Astrocyte (in vitro differentiated cells and primary cell): ENCODE data around the gene TMEM176B. TPM values are rescaled to one million over a fixed set of nuclear protein-coding genes. Genes with fewer than 3 reads are reported as not detected.

ENCODE experiments used
- DNase-seq: peaks from one replicate; pipeline ENCODE4 v3.0.0-alpha.2; 2010; ENCODE audit warnings: low read depth
- FAIRE-seq: peaks from 2 replicates; lab custom pipeline; 2011; peaks lifted over from hg19 to GRCh38; lab: Jason Lieb, UNC
- H2AFZ ChIP-seq: 2 replicates; pipeline ENCODE4 v1.6.0; 2012; ENCODE audit warnings: low read depth, low read length, inconsistent platforms
- H3K27ac ChIP-seq: 2 replicates; pipeline ENCODE4 v1.5.1; 2011; ENCODE audit warnings: low read depth, low read length, inconsistent platforms
- H3K27me3 ChIP-seq: 2 replicates; pipeline ENCODE4 v1.6.0; 2011; ENCODE audit warnings: low read length, inconsistent platforms; ENCODE audit not compliant: insufficient read depth
- H3K36me3 ChIP-seq: 2 replicates; pipeline ENCODE4 v1.5.1; 2011; ENCODE audit warnings: low read length, inconsistent platforms; ENCODE audit not compliant: insufficient read depth
- H3K4me1 ChIP-seq: 2 replicates; pipeline ENCODE4 v1.5.1; 2011; ENCODE audit warnings: low read length, inconsistent platforms; ENCODE audit not compliant: insufficient read depth
- H3K4me2 ChIP-seq: 2 replicates; pipeline ENCODE4 v1.6.0; 2012; ENCODE audit warnings: low read length, inconsistent platforms
- H3K4me3 ChIP-seq: 2 replicates; pipeline ENCODE4 v1.5.1; 2011; ENCODE audit warnings: low read depth, mild to moderate bottlenecking, low read length, inconsistent platforms; ENCODE audit not compliant: insufficient read depth
- H3K79me2 ChIP-seq: 2 replicates; pipeline ENCODE4 v1.6.0; 2012; ENCODE audit warnings: mild to moderate bottlenecking, low read length, inconsistent platforms; ENCODE audit not compliant: insufficient read depth
- H3K9ac ChIP-seq: 2 replicates; pipeline ENCODE4 v1.6.0; 2012; ENCODE audit warnings: mild to moderate bottlenecking, low read length, inconsistent platforms
- H3K9me3 ChIP-seq: 2 replicates; pipeline ENCODE4 v1.5.1; 2012; ENCODE audit warnings: low read depth, mild to moderate bottlenecking, low read length, inconsistent platforms; ENCODE audit not compliant: insufficient read depth
- H4K20me1 ChIP-seq: 2 replicates; pipeline ENCODE4 v1.6.0; 2012; ENCODE audit warnings: low read length, inconsistent platforms; ENCODE audit not compliant: insufficient read depth
- H3K27ac Mint-ChIP-seq: one replicate; pipeline ENCODE4 v1.8.0; 2021; ENCODE audit warnings: mild to moderate bottlenecking, mixed read lengths; ENCODE audit not compliant: unreplicated experiment
- H3K27me3 Mint-ChIP-seq: one replicate; pipeline ENCODE4 v1.8.0; 2021; ENCODE audit warnings: low read depth, mixed read lengths; ENCODE audit not compliant: unreplicated experiment
- H3K36me3 Mint-ChIP-seq: one replicate; pipeline ENCODE4 v1.8.0; 2021; ENCODE audit warnings: low read depth, mixed read lengths; ENCODE audit not compliant: unreplicated experiment
- H3K4me1 Mint-ChIP-seq: one replicate; pipeline ENCODE4 v1.8.0; 2021; ENCODE audit warnings: low read depth, mixed read lengths; ENCODE audit not compliant: unreplicated experiment
- H3K4me3 Mint-ChIP-seq: one replicate; pipeline ENCODE4 v1.8.0; 2021; ENCODE audit warnings: mild to moderate bottlenecking, moderate library complexity, mixed read lengths; ENCODE audit not compliant: unreplicated experiment
- H3K9me3 Mint-ChIP-seq: one replicate; pipeline ENCODE4 v1.8.0; 2021; ENCODE audit warnings: mild to moderate bottlenecking, mixed read lengths; ENCODE audit not compliant: unreplicated experiment
- CTCF ChIP-seq: IDR thresholded peaks from 2 replicates; pipeline ENCODE4 v1.5.1; 2011; ENCODE audit warnings: low read depth, mild to moderate bottlenecking, inconsistent platforms, low read length, moderate library complexity; ENCODE audit not compliant: insufficient read depth
- EZH2 ChIP-seq: IDR thresholded peaks from 2 replicates; pipeline ENCODE4 v1.6.1; 2012; ENCODE audit warnings: mild to moderate bottlenecking, low read length, inconsistent platforms; ENCODE audit not compliant: insufficient read depth
- total RNA-seq: library from RNA; stranded (reverse); gene quantifications from 2 replicates; pipeline ENCODE4 v1.2.1, GENCODE V29; 2021

The TMEM176B gene
- total RNA-seq, 1 donor from 2014 or later = 0.32 TPM

DNA sequence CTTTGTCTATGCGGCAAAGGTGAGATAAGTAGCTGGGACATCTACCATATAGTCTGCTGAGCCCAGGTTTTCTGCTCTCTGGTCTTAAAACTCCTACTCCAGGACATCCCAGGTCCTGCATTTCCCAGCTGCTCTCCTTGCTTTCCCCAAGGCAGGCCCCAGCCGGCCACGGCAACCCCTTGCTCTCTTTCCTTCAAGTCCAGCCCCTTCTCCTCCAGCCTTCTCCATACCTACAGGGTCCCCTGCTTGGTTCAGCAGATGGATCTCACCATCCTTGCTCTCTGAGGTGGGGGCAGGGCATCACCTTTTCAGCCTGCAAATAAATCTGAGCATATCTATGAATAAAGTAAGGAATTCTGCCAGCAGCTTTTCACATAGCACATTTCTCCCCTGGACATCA is 54.3 kb downstream of the TMEM176B start:
- Histone ChIP-seq H3K27me3 (no peaks in the 10 kb centered on the region), H3K9ac (no peak overlapping the region), H3K4me1 (no peaks in the 10 kb centered on the region), H3K4me3 (no peak overlapping the region), H2AFZ (no peak overlapping the region), H4K20me1 (no peaks in the 10 kb centered on the region), H3K9me3 (no peaks in the 10 kb centered on the region), H3K79me2 (no peaks in the 10 kb centered on the region), H3K4me2 (no peak overlapping the region), H3K27ac (no peak overlapping the region), H3K36me3 (no peaks in the 10 kb centered on the region)
- FAIRE-seq = no peak
- H3K4me1 Mint-ChIP-seq = no peaks in the 10 kb centered on the region
- H3K36me3 Mint-ChIP-seq = peaks cover 1% of the 10 kb centered on the region
- H3K27me3 Mint-ChIP-seq = peaks cover 72% of the 10 kb centered on the region
- DNase-seq = no peak
- peaks cover 6% of the 10 kb centered on the region for H3K9me3 Mint-ChIP-seq
- H3K4me3 Mint-ChIP-seq = no peak overlapping the region
- H3K27ac Mint-ChIP-seq = no peak overlapping the region
- TF ChIP-seq CTCF (no peak), EZH2 (no peak)

DNA sequence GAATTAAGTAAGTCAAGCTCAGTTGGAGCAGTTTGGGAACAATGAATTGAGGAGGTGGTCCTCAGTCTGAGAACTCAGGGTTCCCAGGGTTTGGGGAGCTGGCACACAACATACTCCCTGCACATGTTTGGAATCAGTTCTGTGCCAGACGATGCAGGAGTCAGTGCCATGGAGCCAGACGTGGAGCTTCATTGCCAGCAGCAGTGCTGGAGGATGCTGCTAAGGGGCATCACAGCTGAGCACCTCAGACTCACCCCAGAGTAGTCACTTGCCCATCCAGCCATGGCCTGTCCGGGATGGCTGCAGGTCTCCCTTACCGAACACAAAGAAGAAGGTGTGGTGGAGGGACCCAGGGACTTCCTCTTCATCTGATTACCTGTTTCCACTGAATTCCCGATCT is 55.1 kb downstream of the TMEM176B start:
- H3K36me3 ChIP-seq = no peaks in the 10 kb centered on the region
- TF ChIP-seq EZH2 (no peak), CTCF (no peak)
- H3K4me1 Mint-ChIP-seq = no peaks in the 10 kb centered on the region
- H3K4me3 Mint-ChIP-seq = no peak overlapping the region
- H3K4me1 ChIP-seq = no peaks in the 10 kb centered on the region
- no peak overlapping the region for H3K9ac ChIP-seq
- H4K20me1 ChIP-seq = no peaks in the 10 kb centered on the region
- H3K27ac Mint-ChIP-seq = no peak overlapping the region
- no peak overlapping the region for H3K4me2 ChIP-seq
- no peak for DNase-seq
- no peak overlapping the region for H2AFZ ChIP-seq
- no peak for FAIRE-seq
- H3K9me3 Mint-ChIP-seq = peaks cover 6% of the 10 kb centered on the region
- no peak overlapping the region for H3K27ac ChIP-seq
- peaks cover 1% of the 10 kb centered on the region for H3K36me3 Mint-ChIP-seq
- H3K79me2 ChIP-seq = no peaks in the 10 kb centered on the region
- H3K27me3 Mint-ChIP-seq = peaks cover 80% of the 10 kb centered on the region
- H3K27me3 ChIP-seq = no peaks in the 10 kb centered on the region
- H3K9me3 ChIP-seq = no peaks in the 10 kb centered on the region
- no peak overlapping the region for H3K4me3 ChIP-seq

- H3K4me3 Mint-ChIP-seq = no peak overlapping the region
- H3K27me3 Mint-ChIP-seq = peaks cover 81% of the 10 kb centered on the region
- no peak overlapping the region for H3K27ac Mint-ChIP-seq
Observed at GRCh38 chr7:150744041-150744656, 56.0 kb downstream of the TMEM176B start.

More at GRCh38 chr7:150744041-150744656, 56.0 kb downstream of the TMEM176B start:
- no peak for TF ChIP-seq EZH2
- TF ChIP-seq CTCF = no peak
- H4K20me1 ChIP-seq = no peaks in the 10 kb centered on the region
- H3K4me2 ChIP-seq = no peak overlapping the region
- no peaks in the 10 kb centered on the region for H3K36me3 ChIP-seq
- peaks cover 6% of the 10 kb centered on the region for H3K9me3 Mint-ChIP-seq
- H3K9ac ChIP-seq = no peak overlapping the region
- peaks cover 1% of the 10 kb centered on the region for H3K36me3 Mint-ChIP-seq
- H3K4me3 ChIP-seq = no peak overlapping the region
- no peaks in the 10 kb centered on the region for H3K4me1 Mint-ChIP-seq
- no peaks in the 10 kb centered on the region for H3K27me3 ChIP-seq
- H3K9me3 ChIP-seq = no peaks in the 10 kb centered on the region
- FAIRE-seq (no peak), DNase-seq (no peak)
- H3K4me1 ChIP-seq = no peaks in the 10 kb centered on the region
- no peak overlapping the region for H3K27ac ChIP-seq
- no peaks in the 10 kb centered on the region for H3K79me2 ChIP-seq
- H2AFZ ChIP-seq = no peak overlapping the region
